CD4-positive, alpha-beta T cell (primary cell): ENCODE results near the gene HACD3. TPM values are rescaled to one million over a fixed set of nuclear protein-coding genes. Genes with fewer than 3 reads are reported as not detected.

Source experiments
- ATAC-seq: fragments of 200-7000 bp; cut with Tn5 transposase; one replicate; pipeline ENCODE4 v1.10.0; 2022; ENCODE audit warnings: mild to moderate bottlenecking; ENCODE audit not compliant: poor library complexity
- CTCF ChIA-PET: fragments of 350-600 bp; sonication (Branson Sonifier 250); formaldehyde crosslinking; loops from one replicate; lab custom pipeline; 2021; ENCODE audit warnings: antibody characterized with exemption, inconsistent platforms; lab: Charles Lee
- POLR2A ChIA-PET: fragments of 350-600 bp; sonication (Branson Sonifier 250); formaldehyde crosslinking; loops from one replicate; lab custom pipeline; 2021; ENCODE audit warnings: antibody characterized with exemption, inconsistent platforms; lab: Charles Lee
- DNase-seq, 14 experiments: peaks; one replicate each; pipeline ENCODE4 v3.0.0-alpha.2; 2013 to 2020; ENCODE audit warnings: mixed read lengths in 2 of 14
- H3K27ac ChIP-seq, 2 donors: one replicate each; pipeline versions ENCODE4 v1.5.1 to v1.7.0; 2013; ENCODE audit warnings: low read length in 2 of 2, low read depth in 1 of 2, mild to moderate bottlenecking in 1 of 2
- H3K27me3 ChIP-seq, 2 experiments: 1 replicate in 1 of 2; 2 replicates in 1 of 2; pipeline versions ENCODE4 v1.6.1 to v1.7.0; 2013; ENCODE audit warnings: low read length in 2 of 2, control low read depth in 1 of 2, mild to moderate bottlenecking in 1 of 2, moderate library complexity in 1 of 2; ENCODE audit not compliant: insufficient read depth in 2 of 2, control insufficient read depth in 1 of 2
- H3K36me3 ChIP-seq: one replicate; pipeline ENCODE4 v1.6.1; 2013; ENCODE audit warnings: low read length, control low read depth; ENCODE audit not compliant: insufficient read depth
- H3K4me1 ChIP-seq: one replicate; pipeline ENCODE4 v1.6.1; 2013; ENCODE audit warnings: low read length, control low read depth; ENCODE audit not compliant: insufficient read depth
- H3K4me3 ChIP-seq: one replicate; pipeline ENCODE4 v1.5.1; 2013; ENCODE audit warnings: mild to moderate bottlenecking, low read length, moderate library complexity
- H3K9me3 ChIP-seq, 2 experiments: 1 replicate in 1 of 2; 2 replicates in 1 of 2; pipeline versions ENCODE4 v1.6.1 to v1.7.0; 2013; ENCODE audit warnings: low read length in 2 of 2, mild to moderate bottlenecking in 2 of 2, control low read depth in 1 of 2, moderate library complexity in 1 of 2; ENCODE audit not compliant: control insufficient read depth in 1 of 2, insufficient read depth in 1 of 2
- H3K27ac Mint-ChIP-seq: one replicate; pipeline ENCODE4 v1.8.0; 2020; ENCODE audit warnings: mixed read lengths
- H3K27me3 Mint-ChIP-seq: one replicate; pipeline ENCODE4 v1.8.0; 2021; ENCODE audit warnings: mixed read lengths
- H3K36me3 Mint-ChIP-seq: one replicate; pipeline ENCODE4 v1.8.0; 2021; ENCODE audit warnings: low read depth, mixed read lengths
- H3K4me1 Mint-ChIP-seq: one replicate; pipeline ENCODE4 v1.8.0; 2021; ENCODE audit warnings: low read depth, mixed read lengths
- H3K4me3 Mint-ChIP-seq: one replicate; pipeline ENCODE4 v1.8.0; 2020; ENCODE audit warnings: mild to moderate bottlenecking, mixed read lengths
- H3K9me3 Mint-ChIP-seq: one replicate; pipeline ENCODE4 v1.8.0; 2020; ENCODE audit warnings: mixed read lengths
- CTCF ChIP-seq: fragments of 200-600 bp; IDR thresholded peaks from one replicate; pipeline ENCODE4 v1.8.0; 2022; ENCODE audit warnings: antibody characterized with exemption, mild to moderate bottlenecking
- intact Hi-C, 2 experiments: fragments of 100-400 bp; cut with DNase I in 1 of 2; cut with micrococcal nuclease in 1 of 2; formaldehyde crosslinking; loops; one replicate each; pipeline versions ENCODE4 v1.15.1 to v1.9.0; 2023 to 2025; cut with DNase I, micrococcal nuclease
- total RNA-seq, 174 experiments: library from RNA in 2 of 174; stranded (reverse) in 2 of 174; gene quantifications; one replicate each; pipeline ENCODE4 v1.2.3 and lab custom pipeline; 2021 to 2026

HACD3 gene
- total RNA-seq, 2 experiments from 2014 or later = 13.9 to 14.1 TPM

- H3K36me3 ChIP-seq = peaks cover 57% of the 10 kb centered on the region
- ChIA-PET POLR2A (interaction anchor here (0.7 kb wide), 1 partner anchor 338 kb away, joined by 3 read pairs; no protein-coding TSS in a partner anchor), CTCF (no interaction called here)
- intact Hi-C loops = no loop called here
- Mint-ChIP-seq H3K27ac (no peak overlapping the region), H3K27me3 (no peaks in the 10 kb centered on the region), H3K4me3 (no peak overlapping the region), H3K9me3 (no peaks in the 10 kb centered on the region), H3K4me1 (no peaks in the 10 kb centered on the region), H3K36me3 (peaks cover 92% of the 10 kb centered on the region)
- H3K27ac ChIP-seq = no peak overlapping the region
- DNase-seq (no peak), ATAC-seq (no peak)
- H3K9me3 ChIP-seq = no peaks in the 10 kb centered on the region
- H3K4me1 ChIP-seq = no peaks in the 10 kb centered on the region
- H3K4me3 ChIP-seq = no peak overlapping the region
- no peaks in the 10 kb centered on the region for H3K27me3 ChIP-seq
- no peak for TF ChIP-seq CTCF
Observed at GRCh38 chr15:65559941-65560340, 29.7 kb downstream of the HACD3 start.

DNA sequence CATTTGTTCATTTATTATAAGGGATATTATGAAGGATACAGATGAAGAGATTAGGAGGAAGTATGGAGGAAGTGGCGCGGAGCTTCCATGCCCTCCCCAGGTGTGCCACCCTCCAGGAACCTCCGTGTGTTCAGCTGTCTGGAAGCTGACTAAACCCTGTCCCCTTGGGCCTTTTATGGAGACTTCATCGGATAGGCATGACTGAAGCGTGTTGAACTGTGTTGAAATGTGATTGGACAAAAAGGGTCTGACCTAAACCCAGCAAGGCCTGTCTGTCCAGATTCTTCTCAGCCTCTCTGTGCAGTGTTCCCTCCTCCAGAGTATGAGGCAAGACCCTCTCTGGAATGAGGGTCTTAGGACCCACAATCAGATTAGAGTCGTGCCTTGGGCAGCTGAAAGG, 31.7 kb downstream of the HACD3 start:
- Mint-ChIP-seq H3K36me3 (peaks cover 93% of the 10 kb centered on the region), H3K9me3 (peaks cover 2% of the 10 kb centered on the region), H3K27ac (no peak overlapping the region), H3K27me3 (no peaks in the 10 kb centered on the region), H3K4me3 (no peak overlapping the region), H3K4me1 (no peaks in the 10 kb centered on the region)
- no peak for DNase-seq
- ATAC-seq = no peak
- ChIA-PET CTCF (no interaction called here), POLR2A (no interaction called here)
- intact Hi-C loops = no loop called here
- H3K27ac ChIP-seq = no peak overlapping the region
- peaks cover 56% of the 10 kb centered on the region for H3K36me3 ChIP-seq
- no peaks in the 10 kb centered on the region for H3K4me1 ChIP-seq
- no peaks in the 10 kb centered on the region for H3K9me3 ChIP-seq
- no peak overlapping the region for H3K4me3 ChIP-seq
- no peaks in the 10 kb centered on the region for H3K27me3 ChIP-seq
- no peak for TF ChIP-seq CTCF

DNA sequence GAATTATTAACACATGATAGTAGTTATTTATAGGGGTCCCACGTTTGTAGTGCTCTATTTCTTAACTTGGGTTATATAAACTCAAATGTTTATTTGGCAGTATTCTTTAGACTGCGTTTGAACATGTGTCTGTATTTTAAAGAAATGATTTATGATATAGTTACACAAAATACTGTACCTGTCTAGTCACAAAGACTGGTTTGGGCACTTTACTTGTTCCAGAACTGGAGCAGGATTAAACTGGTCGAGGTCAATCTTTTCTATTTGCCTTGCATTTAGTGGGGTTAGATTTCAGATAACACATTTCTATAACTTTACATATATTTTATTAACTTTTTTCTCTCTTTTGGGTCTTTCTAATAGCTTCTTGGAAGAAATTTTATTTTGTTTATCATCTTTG, 39.5 kb downstream of the HACD3 start:
- Histone ChIP-seq H3K36me3 (peaks cover 41% of the 10 kb centered on the region), H3K4me1 (no peaks in the 10 kb centered on the region), H3K4me3 (no peak overlapping the region), H3K27me3 (no peaks in the 10 kb centered on the region), H3K27ac (no peak overlapping the region), H3K9me3 (no peaks in the 10 kb centered on the region)
- TF ChIP-seq CTCF = no peak
- Mint-ChIP-seq H3K9me3 (peaks cover 2% of the 10 kb centered on the region), H3K4me1 (no peaks in the 10 kb centered on the region), H3K27me3 (no peaks in the 10 kb centered on the region), H3K27ac (no peak overlapping the region), H3K4me3 (no peak overlapping the region), H3K36me3 (peaks cover 73% of the 10 kb centered on the region)
- CTCF ChIA-PET = no interaction called here
- intact Hi-C loops = no loop called here
- POLR2A ChIA-PET = no interaction called here
- DNase-seq (no peak), ATAC-seq (no peak)
